ENCODE measurements around the gene SIRT4. TPM values are rescaled to one million over a fixed set of nuclear protein-coding genes. Genes with fewer than 3 reads are reported as not detected.

Gene SIRT4
- total and polyA plus RNA-seq, 2 of the 13 experiments (the other 11 are each of a cell fraction or from before 2014, with no cell fraction given), result 3.4 to 5.8 TPM

GRCh38 chr12:120317224-120318105 lies 15.3 kb downstream of the SIRT4 start (continued):
- TF ChIP-seq CREB3 (CRISPR knock-in tag; IDR thresholded peaks at IDR 0.05) (peak; percentile 44), FOXC1 (CRISPR knock-in tag; IDR thresholded peaks at IDR 0.05; ENCODE audit: borderline replicate concordance) (no peak; the same call in 1 of the 2 replicates), SMAD1 (CRISPR knock-in tag; IDR thresholded peaks at IDR 0.05; ENCODE audit: borderline replicate concordance, low read depth) (0 out of 2 replicates have a peak, but pooled peaks have one; percentile 25), HNRNPK (IDR thresholded peaks at IDR 0.05; ENCODE audit: low read depth, low read length, poor library complexity, severe bottlenecking) (peak; percentile 15), KMT2A (CRISPR knock-in tag; IDR thresholded peaks at IDR 0.05) (peak; percentile 64; the same call in 1 of the 2 replicates), MLX (CRISPR knock-in tag; IDR thresholded peaks at IDR 0.05) (peak; percentile 76; the same call in 1 of the 2 replicates), ARNT (IDR thresholded peaks at IDR 0.05) (no peak), ADNP (CRISPR knock-in tag; IDR thresholded peaks at IDR 0.05) (no peak), MEF2D (CRISPR knock-in tag; IDR thresholded peaks at IDR 0.05) (peak; percentile 48; the same call in 1 of the 2 replicates), ZSCAN9 (CRISPR knock-in tag; IDR thresholded peaks at IDR 0.05; ENCODE audit: borderline replicate concordance) (peak; percentile 66; the same call in 1 of the 2 replicates), MED13 (CRISPR knock-in tag; IDR thresholded peaks at IDR 0.05) (0 out of 2 replicates have a peak, but pooled peaks have one; percentile 17), ZSCAN22 (CRISPR knock-in tag; IDR thresholded peaks at IDR 0.05) (no peak), CBX5 (CRISPR knock-in tag; IDR thresholded peaks at IDR 0.05; ENCODE audit: borderline replicate concordance) (peak; percentile 11; the same call in 1 of the 2 replicates), DDIT3 (CRISPR knock-in tag; IDR thresholded peaks at IDR 0.05) (no peak), DMAP1 (CRISPR knock-in tag; IDR thresholded peaks at IDR 0.05) (peak; percentile 81), ZBTB34 (CRISPR knock-in tag; IDR thresholded peaks at IDR 0.05) (no peak), ATRX (CRISPR knock-in tag; IDR thresholded peaks at IDR 0.05; ENCODE audit: borderline replicate concordance) (no peak), THYN1 (CRISPR knock-in tag; IDR thresholded peaks at IDR 0.05; ENCODE audit: borderline replicate concordance, low read depth) (no peak), ZNF552 (CRISPR knock-in tag; IDR thresholded peaks at IDR 0.05; ENCODE audit: borderline replicate concordance) (0 out of 2 replicates have a peak, but pooled peaks have one; percentile 49), TFAP4 (IDR thresholded peaks at IDR 0.05; ENCODE audit: borderline replicate concordance, low read depth) (peak; percentile 46; the same call in 1 of the 2 replicates), FOXP1 (IDR thresholded peaks at IDR 0.05) (no peak), FOXP1 (CRISPR knock-in tag; IDR thresholded peaks at IDR 0.05) (no peak), EP300 (IDR thresholded peaks at IDR 0.05; ENCODE audit: low read depth in 2 of 2, low read length in 2 of 2) (peak in 1 of 2 experiments; percentile 23; a peak in 1 of 4 replicates), EP300 (CRISPR knock-in tag; IDR thresholded peaks at IDR 0.05; ENCODE audit: borderline replicate concordance) (no peak; the same call in 1 of the 2 replicates), HOXD1 (CRISPR knock-in tag; IDR thresholded peaks at IDR 0.05) (0 out of 2 replicates have a peak, but pooled peaks have one; percentile 33), ZNF569 (CRISPR knock-in tag; IDR thresholded peaks at IDR 0.05; ENCODE audit: borderline replicate concordance) (no peak; the same call in 1 of the 2 replicates), CBX1 (IDR thresholded peaks at IDR 0.05; ENCODE audit: low read depth) (peak; percentile 45)

All from HepG2 (cell line).